Activated CD4-positive, alpha-beta T cell treated with anti-CD3 and anti-CD28 coated beads, Interleukin-10, Interleukin-2, amounts not matched to agents 100 ng/mL and 50 ng/mL, durations not matched to agents 16 hours and 8 hours (primary cell): ENCODE data around the gene KPRP.

Experiments used
- DNase-seq: peaks from one replicate; pipeline ENCODE4 v3.0.0-alpha.2; 2020

The KPRP gene

DNA sequence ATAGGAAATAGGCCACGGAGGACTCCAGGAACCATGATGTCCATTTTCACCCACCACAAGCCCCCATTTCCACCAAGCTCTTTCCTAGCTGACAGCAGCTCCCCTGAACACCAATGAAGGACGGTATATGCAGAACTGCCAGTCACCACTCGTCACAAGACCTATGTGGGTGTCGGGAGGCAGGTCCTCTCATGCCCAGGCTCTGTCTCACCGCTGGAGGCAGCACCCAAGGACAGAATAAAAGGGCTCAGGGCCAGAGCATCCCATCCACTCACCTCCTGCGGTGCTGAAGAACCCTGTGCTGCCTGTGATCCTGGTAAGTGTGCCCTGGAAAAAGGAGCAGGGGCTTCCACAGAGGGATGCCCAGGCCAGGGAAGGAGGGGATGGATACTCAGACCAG is 17.1 kb downstream of the KPRP start, which contains the start of gene LCE1F:
Gene LCE1F (plus strand): TSS at position 266 of the 400 bp plus-strand sequence. CDS start 1,232 bp downstream, outside the sequence.
- DNase-seq = no peak

DNA sequence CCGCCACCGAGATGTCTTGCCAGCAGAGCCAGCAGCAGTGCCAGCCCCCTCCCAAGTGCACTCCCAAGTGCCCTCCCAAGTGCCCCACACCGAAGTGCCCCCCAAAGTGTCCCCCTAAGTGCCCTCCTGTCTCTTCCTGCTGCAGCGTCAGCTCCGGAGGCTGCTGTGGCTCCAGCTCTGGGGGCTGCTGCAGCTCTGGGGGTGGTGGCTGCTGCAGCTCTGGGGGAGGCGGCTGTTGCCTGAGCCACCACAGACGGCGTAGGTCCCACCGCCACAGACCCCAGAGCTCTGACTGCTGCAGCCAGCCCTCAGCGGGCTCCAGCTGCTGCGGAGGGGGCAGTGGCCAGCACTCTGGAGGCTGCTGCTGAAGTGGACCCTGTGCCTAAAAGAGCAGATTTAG is 18.5 kb downstream of the KPRP start:
- DNase-seq = no peak

DNA sequence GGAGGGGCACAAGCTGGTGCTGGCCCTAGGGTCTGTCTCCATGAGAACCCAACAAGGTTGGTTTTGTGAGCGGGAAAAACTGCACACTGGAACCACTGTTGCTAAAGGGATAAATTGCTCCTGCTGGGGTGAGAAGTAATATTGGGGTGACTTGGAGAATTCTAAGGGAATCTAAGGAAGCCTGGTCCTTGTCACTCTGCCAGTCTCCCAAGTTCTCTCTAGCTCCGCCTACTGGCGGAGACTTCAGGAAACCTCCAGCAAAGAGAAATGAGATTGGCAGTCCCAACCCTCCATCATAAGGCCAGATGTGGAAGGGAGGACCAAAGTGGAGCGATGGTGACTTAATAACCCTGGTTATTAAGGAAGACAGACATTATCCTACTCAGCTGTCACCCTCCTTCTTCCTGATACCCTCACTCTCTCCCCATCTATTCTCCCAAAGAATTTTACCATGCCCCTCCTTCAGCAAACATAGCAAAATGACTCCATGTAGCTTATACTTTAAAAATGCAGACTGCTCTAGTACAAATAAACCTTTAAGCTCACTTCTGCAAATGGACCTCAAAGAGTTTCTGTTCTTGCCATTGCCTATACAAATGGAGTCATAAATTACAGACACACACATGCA is 19.8 kb downstream of the KPRP start:
- peak; percentile 18 for DNase-seq

DNA sequence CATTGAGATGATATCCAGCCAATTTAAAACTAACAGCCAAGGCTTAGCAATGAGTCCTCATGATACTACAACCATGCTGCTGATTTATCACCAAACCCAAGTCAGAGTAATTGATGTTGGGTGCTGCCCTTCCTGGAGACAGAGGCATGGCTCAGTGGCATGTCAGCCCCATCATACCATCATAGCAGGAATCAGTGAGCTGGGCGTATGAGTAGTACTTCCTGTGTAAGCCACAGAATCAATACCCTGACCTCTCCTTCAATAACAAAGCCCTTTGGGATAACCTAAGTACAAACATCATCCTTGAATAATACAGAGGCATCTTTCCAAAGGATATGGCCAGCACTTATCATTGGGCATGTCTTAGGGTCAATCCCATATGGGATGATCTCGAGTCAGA is 25.3 kb downstream of the KPRP start:
- DNase-seq = peak; percentile 22

DNA sequence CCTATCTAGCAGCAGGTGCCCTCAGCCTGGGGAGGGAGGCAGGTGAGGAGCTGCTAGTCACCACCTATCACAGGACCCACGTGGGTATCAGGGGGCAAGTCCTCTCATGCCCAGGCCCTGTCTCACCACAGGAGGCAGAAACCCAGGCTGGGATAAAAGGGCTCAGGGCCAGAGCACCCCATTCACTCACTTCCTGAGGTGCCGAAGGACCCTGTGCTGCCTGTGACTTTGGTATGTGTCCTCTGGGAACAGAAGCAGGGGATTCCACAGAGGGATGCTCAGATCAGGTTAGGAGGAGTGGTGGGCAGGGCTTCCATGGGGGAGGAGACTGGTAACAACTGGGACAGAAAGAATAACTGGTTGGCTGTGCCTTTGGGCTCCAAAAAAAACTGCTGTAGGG is 28.3 kb downstream of the KPRP start, which contains the start of gene LCE1E:
Gene LCE1E (plus strand): TSS at position 181 of the 400 bp plus-strand sequence. CDS start 1,043 bp downstream, outside the sequence.
- no peak for DNase-seq

DNA sequence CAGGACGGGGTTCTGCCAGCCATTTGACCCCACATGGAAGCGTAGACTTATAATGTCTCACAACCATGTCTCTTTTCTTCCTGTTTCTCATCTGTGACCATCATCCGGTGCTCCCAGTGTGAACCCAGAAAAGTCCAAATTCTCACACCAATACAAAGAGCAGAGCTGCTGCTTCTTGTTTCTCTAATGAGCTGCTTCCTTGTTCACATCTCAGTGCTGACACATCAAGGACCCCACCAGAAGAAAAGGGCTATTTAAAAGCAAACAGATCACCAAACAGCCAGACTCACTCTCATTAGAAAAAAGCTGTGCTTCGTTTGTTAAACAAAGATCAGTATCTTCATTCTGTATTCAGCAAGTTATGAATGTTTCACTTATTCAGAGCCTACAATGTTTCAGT is 37.9 kb downstream of the KPRP start:
- no peak for DNase-seq

DNA sequence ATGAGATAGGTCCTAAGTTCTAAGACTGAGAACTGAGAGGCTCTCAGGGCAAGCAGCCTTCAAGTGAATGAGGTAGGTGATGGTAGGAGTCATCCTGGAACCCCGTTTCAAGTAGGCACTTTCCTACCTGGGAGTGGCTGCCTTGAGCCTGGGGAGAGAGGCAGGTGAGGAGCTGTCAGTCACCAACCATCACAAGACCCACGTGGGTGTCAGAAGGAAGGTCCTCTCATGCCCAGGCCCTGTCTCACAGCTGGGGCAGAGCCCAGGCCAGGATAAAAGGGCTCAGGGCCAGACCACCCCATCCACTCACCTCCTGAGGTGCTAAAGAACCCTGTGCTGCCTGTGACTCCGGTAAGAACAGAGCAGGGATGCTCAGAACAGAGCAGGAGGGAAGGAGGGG is 38.6 kb downstream of the KPRP start, which contains the start of gene LCE1D:
Gene LCE1D (plus strand): TSS at position 301 of the 400 bp plus-strand sequence. CDS start 1,074 bp downstream, outside the sequence.
- no peak for DNase-seq

DNA sequence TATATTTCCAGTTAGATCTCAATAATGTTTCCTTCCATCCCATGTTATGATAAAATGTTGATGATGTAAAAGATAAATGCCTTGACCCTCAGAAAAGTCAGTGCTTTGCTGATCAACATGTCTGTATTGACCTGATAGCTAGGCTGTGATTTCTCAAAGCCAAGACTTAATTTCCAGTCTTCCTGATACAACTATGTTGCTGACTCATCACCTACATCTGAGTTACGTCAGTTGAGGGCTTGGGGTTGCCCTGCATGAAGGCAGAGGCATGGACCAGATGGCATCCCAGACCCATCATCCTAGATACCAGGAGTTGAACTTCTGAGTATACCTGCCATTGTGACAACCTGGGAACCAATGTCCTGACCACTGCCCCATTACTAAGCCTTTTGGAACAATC is 43.5 kb downstream of the KPRP start:
- no peak for DNase-seq

DNA sequence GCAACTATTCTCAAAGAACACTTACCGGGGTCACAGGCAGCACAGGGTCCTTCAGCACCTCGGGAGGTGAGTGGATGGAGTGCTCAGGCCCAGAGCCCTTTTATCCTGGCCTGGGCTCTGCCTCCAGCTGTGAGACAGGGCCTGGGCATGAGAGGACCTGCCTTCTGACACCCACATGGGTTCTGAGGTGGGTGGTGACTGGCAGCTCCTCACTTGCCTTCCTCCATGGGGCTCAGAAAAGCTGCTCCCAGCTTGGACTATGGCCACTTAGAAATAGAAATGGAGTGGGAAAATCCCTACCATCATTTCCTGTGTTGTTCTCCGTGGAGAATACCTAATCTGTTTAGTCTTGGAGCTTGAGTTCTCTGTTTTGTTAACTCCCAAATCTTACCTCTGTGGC is 48.8 kb downstream of the KPRP start, which contains the start of gene LCE1C:
Gene LCE1C (minus strand): TSS at position 76 of the 400 bp plus-strand sequence. CDS start 1,173 bp downstream, outside the sequence.
- no peak for DNase-seq

DNA sequence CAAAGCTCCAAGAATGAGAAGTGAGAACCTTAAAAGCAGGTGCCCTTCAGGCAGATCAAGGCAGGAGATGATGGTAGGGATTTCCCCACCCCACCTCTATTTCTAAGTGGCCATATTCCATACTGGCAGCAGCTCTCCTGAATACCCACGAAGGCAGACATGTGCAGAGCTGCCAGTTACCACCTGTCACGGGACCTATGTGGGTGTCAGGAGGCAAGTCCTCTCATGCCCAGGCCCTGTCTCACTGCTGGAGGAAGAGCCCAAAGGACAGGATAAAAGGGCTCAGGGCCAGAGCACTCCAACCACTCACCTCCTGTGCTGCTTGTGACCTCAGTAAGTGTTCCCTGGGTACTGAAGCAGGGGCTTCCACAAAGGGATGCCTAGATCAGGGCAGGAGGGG is 53.2 kb downstream of the KPRP start:
- no peak for DNase-seq
